HG03159 (cell line): ENCODE results near the gene FRMPD1.
"Not testable (repeated sequence)": the region's sequence is repeated elsewhere in the genome, so short reads cannot be mapped to it uniquely, and the experiment has no call there.

Experiments used
- ATAC-seq: cut with Tn5 transposase; IDR thresholded peaks from one replicate; pipeline ENCODE4 v1.9.1; 2021; ENCODE audit warnings: mild to moderate bottlenecking, moderate library complexity; ENCODE audit not compliant: unreplicated experiment

FRMPD1 gene

DNA sequence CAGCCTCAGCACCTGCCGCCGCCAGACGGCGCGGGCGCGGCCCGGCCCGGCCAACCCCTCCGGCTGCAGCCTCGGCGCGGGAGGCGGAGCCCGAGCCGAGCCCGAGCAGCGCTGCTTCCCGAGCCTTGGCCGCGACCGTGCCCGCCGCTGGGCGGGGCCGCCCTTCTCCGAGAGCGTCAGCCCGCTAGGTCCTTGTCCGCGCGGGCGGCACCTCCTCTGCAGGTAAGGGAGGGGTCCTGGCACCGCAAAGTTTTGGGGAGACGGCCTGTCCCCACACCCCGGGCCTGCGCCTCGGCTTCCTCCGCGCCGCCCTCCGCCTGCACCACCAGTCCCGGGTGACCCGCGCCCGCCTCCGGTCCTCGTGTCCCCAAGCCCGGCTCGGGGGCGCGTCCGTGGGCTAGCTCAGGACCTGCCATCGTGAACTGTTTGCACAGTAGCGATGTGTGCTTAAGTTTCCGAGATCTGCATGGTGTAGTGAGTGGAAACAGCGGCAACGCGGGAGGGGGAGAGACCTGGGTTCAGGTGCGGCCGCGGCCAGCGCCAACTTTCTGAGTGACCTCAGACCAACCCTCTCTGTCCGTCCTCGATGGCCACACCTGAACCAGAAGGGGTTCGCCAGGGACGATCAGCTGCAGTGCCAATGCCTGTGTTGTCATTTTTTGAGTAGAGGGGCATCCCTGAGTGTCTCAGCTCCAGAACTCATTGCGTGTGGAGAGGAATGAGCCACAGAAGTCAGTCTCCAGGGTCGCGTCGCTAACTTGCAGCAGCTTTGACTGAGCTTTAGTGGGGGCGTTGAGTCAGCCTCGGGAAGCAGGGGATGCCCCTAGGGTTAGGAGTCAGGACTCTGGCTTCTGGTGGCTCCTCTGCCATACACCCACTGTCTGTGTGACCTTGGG, at the start of gene FRMPD1:
Gene FRMPD1 (plus strand): TSS at position 82 of the 896 bp plus-strand sequence. CDS start 41,688 bp downstream, outside the sequence.
- peak; percentile 81 for ATAC-seq

GRCh38 chr9:37602061-37602460, 48.7 kb upstream of the FRMPD1 start:
- not testable (repeated sequence) for ATAC-seq

DNA sequence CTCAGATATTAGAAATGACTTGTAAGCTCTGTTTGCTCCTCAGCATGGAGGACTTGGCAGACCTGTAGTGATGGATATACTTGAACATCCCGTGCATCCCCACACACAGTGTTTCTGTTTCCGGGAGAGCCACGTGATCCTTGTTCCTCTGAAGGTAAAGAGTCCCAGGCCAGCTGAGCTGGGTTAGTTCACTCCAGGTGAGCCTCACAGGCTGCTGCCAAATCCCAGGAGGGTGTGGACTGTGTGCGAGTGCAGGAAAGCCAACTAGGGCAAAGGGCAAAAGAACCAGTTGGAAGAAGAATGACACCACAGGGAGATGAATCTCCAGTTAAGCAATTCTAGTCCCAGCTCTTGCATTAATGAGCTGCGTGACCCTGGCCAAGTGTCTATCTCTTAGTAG, 47.9 kb upstream of the FRMPD1 start:
- ATAC-seq: no peak

GRCh38 chr9:37604296-37604695, 46.5 kb upstream of the FRMPD1 start:
- no peak for ATAC-seq

DNA sequence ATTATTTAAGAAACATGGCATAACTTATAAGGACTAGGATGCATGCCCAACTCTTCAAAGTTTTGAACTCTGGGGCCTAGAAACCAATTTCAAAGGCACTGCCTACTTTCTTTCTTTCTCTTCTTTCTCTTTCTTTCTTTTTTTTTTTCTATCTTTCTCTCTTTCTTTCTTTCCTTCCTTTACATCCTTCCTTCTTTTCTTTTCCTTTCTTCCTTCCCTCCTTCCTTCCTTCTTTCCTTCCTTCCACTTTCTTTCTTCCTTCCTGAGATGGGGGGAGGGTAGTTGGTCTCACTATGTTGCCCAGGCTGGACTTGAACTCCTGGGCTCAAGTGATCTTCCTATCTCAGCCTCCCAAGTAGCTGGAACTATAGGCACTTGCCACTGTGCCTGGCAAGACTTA, 42.5 kb upstream of the FRMPD1 start:
- ATAC-seq: no peak

DNA sequence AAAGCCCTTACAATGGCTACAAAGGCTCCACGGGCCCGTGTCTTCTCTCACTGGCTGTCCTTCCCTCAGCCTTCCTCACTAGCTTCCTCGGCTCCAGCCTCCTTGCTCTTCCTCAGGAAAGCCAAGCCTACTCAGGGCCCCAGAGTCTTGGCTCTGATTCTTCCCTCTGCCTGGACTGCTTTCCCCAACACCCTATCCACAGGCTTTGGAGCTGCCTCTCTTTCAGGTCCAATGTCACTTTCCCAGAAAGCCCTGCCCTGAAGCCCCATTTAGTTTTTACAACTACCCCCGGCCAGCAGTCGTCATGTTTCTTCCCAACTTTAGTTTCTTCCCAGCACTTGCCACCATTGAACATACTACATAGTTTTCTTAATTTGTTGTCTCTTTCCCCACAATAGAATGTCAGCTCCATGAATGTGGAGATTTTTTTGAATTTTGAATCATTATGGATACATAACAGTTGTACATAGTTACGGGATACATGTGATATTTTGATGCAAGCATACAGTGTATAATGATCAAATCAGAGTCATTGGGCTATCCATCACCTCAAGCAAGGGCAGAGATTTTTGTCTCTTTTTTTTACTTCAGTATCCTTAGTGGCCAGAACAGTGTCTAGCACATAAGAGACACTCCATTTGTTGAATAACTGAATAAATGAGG, 40.9 kb upstream of the FRMPD1 start:
- ATAC-seq: no peak

- ATAC-seq: no peak
Observed at GRCh38 chr9:37611014-37611413, 39.7 kb upstream of the FRMPD1 start.

DNA sequence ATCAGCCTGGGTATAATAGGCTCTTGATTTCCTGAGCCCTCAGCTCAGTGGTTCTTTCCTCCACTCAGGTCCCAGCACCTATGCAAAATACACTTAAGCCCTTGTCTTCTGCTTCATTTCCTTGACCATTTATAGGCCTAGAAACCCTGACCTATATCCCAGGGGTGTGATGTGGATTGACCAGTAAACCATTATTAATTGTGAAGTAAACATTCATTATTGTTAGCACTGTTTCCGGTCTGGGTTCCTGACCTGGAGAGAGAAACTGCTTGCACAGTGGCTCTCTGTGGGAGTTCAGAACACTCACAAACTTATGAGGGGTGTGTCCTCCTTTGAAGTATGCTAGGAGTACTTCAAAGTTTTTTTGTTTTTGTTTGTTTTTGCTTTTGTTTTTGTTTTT, 38.8 kb upstream of the FRMPD1 start:
- no peak for ATAC-seq

GRCh38 chr9:37617161-37617560, 33.6 kb upstream of the FRMPD1 start:
- ATAC-seq: no peak

DNA sequence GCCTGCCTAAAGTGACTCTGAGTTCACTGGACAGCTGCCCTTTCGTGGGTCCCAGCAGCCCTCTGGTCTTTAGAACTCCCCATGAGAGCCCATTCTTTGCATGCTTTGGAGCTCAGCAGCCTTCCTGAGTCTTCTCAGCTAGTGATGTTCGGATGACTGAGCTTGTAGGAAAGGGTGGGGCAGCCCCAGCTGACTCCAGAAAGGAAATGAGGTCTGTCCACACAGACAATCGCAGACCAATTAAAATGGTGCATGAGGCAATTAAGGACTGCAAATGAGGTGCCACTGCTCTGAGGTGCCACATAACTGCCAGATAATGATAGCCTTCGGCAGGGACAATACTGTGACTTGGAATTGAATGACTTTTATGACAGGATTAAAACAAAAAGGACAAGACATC, 32.9 kb upstream of the FRMPD1 start:
- no peak for ATAC-seq

- ATAC-seq: no peak
Observed at GRCh38 chr9:37618817-37619216, 31.9 kb upstream of the FRMPD1 start.

DNA sequence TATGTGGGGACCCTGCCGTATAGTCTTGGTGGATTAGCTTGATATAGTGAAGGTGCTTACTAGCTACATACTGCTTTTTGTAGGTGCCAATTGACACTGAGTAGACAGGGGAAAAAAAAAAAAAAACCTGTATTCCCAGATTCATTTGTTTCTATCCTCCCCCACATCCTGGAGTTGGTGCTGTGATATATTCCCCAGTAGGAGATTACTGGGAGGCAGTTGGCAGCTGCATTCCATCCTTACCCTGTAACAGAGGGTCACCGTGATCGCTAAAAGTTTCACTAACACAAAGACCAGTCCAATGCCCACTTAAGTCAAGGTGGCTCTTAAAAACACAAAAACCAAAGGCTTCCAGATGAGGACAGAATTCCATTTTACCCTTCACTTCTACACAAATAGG, 30.9 kb upstream of the FRMPD1 start:
- ATAC-seq: no peak

GRCh38 chr9:37620396-37620795, 30.4 kb upstream of the FRMPD1 start:
- no peak for ATAC-seq

- no peak for ATAC-seq
Observed at GRCh38 chr9:37621273-37622121, 29.3 kb upstream of the FRMPD1 start.

GRCh38 chr9:37622462-37622861, 28.3 kb upstream of the FRMPD1 start:
- no peak for ATAC-seq

GRCh38 chr9:37623267-37623666, 27.5 kb upstream of the FRMPD1 start:
- no peak for ATAC-seq

DNA sequence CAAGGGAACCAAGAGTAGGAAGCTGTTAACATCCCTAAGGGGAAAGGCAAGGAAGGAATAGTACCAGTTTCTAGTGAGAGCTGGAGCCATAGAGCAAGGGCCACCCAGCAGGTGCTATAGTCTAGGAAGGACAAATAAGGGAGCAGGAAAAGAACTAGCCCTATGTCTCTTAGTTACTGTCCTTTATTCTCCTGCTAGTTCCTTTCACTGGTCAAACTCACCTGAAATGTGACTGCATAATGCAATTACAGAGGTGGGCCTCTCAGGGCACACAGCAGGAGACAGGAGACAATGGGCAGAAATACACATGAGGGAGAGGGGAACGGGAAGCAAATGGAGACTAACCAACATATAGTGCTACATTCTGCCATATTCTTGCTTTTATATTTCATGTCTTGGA, 26.7 kb upstream of the FRMPD1 start:
- no peak for ATAC-seq

DNA sequence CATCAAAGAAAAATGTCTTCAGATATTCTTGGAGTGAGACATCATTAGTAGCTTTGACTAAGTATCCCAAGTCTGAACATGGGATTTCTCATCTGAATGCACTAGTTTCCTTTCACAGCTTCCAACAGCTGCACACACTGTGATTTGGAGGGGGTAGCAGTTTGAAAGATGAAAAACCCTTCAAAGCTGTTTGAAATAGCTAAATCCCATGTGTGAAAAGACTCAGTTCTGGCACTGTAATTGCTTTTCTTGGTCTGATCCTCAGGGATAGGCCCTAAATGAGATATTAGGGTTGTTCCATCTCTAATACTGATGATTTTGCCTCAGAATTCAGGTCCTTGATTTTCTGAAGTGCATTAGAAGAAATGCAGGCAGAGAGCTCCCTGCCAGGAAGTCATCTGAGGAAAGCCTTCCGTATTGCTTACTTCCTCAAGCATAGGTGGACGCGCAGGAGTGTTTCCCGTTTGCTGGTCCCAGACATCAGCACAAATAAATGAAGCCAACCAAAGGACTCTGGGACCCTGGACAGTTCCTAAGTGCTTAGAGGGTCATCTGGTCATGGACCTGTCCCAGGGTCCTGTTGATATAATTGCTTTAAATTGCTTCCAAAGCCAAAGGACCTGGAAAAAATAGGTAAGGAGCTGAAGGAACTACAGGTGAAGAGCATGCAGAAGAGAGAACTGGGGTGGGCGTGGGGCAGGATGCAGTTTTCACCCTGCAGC, 25.6 kb upstream of the FRMPD1 start:
- no peak for ATAC-seq

DNA sequence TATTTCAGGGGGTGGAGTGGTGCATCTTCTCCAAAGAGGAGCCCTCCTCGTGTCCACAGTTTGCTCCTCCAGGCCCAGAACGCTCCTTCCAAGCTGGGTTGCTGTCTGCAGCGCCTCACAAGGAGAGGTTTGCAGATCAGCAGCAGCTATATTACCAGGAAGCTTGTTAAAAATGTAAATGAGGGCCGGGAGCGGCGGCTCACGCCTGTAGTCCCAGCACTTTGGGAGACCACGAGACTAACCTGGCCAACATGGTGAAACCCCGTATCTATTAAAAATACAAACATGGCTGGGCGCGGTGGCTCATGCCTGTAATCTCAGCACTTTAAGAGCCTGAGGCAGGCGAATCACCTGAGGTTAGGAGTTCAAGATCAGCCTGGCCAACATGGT, 25.0 kb upstream of the FRMPD1 start:
- ATAC-seq: no peak

DNA sequence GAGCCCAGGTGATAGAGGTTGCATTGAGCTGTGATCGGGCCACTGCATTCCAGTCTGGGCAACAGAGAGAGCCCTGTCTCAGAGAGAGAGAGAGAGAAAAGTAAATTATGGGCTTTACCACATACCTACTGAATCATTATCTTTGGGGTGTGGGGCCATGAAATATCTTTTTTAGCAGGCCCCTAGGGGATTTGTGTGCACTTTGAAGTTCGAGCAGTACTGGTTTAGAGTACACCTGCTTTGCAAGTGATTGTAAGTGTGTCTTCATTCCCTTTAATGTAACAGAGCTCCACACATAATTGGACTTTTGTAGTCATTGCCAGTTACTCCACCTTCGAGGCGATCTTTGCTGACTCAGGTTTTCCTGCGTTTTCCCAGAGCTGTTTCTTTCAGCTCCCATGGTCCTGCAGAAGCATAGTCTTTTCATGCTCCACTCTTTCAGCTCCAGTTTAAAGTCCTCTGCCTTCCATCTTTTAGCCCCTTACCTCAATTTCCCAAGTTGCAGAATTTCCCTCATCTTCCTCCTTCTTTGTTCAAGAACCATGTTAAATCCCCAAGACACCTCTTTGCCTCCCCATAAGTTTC, 24.0 kb upstream of the FRMPD1 start:
- no peak for ATAC-seq
